NB4 (cell line): ENCODE measurements around the gene TRABD.
A peak's percentile ranks its signal among the peaks of the same experiment; 100 is the strongest.

Experiments used
- CTCF ChIP-seq: IDR thresholded peaks from one replicate; pipeline ENCODE4 v1.5.1; 2012; ENCODE audit warnings: low read depth, low read length
- MAX ChIP-seq: IDR thresholded peaks from 2 replicates; pipeline ENCODE4 v1.6.1; 2011; ENCODE audit warnings: low read depth, low read length
- POLR2A ChIP-seq: IDR thresholded peaks from 2 replicates; pipeline ENCODE4 v1.6.1; 2011; ENCODE audit warnings: mild to moderate bottlenecking; ENCODE audit not compliant: insufficient read length; ENCODE audit errors: extremely low read depth

DNA sequence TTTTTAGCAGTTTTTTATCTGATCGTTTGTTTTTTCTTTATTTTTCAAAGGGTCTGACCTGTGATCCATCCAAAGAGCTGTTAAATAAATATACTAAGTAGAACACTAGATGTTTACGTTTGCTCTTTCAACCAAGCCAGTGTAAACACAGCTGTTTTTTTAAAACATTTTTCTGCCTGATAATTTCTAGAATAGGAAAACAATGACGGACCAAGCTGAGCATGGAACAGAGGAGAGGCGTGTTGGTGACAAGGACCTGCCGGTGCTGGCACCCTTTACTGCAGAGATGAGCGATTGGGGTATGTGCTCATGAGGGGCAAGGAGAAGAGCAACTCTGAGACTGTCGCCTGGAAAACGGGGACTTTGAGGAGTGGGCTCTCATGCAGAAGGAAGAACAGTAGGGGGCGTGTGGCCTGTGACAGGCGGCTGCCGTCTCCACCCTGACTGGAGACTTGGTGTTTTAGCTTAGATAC is 43.8 kb upstream of the TRABD start:
- TF ChIP-seq CTCF = peak; percentile 22
- TF ChIP-seq MAX = no peak
- no peak for TF ChIP-seq POLR2A
